Adipose tissue (tissue), 3 donors: ENCODE results near the gene ZNF716. TPM values are rescaled to one million over a fixed set of nuclear protein-coding genes. Genes with fewer than 3 reads are reported as not detected.
"Not testable (repeated sequence)": the region's sequence is repeated elsewhere in the genome, so short reads cannot be mapped to it uniquely, and the experiment has no call there.

Experiments used
- H3K27ac ChIP-seq: one replicate; pipeline ENCODE4 v1.5.1; 2013; ENCODE audit warnings: low read depth, low read length
- WGBS, 3 donors: extraction: QIAGEN DNeasy Blood & Tissue Kit; methylation state at CpG; one replicate each; pipeline ENCODE4 v1.1.7; 2013; 5-methylcytosine and 5-hydroxymethylcytosine counted together
- polyA plus RNA-seq, 3 donors: library from polyadenylated mRNA; stranded (reverse); fragments of 200-250 nt; gene quantifications; one replicate each; pipeline ENCODE4 v1.2.3, GENCODE V29; 2013
- donor health status: healthy with polysubstance abuse.
- donor health status: Bipolar disorder and iron deficiency.
- donor health status: healthy.

The ZNF716 gene
- polyA plus RNA-seq, 3 donors, result not detected

GRCh38 chr7:57424515-57425238 lies 25.3 kb upstream of the ZNF716 start:
- H3K27ac ChIP-seq, result no peak overlapping the region
- 49 to 55% (median 51%) methylated on average over 71 to 89 of the region's 89 CpGs for WGBS, 3 donors

- WGBS, 3 donors, result 65 to 69% (median 68%) methylated on average over 34 to 39 of the region's 39 CpGs
- no peak overlapping the region for H3K27ac ChIP-seq
Observed at GRCh38 chr7:57425239-57425944, 24.6 kb upstream of the ZNF716 start.

GRCh38 chr7:57425969-57426628 lies 23.9 kb upstream of the ZNF716 start:
- H3K27ac ChIP-seq, result no peak overlapping the region

GRCh38 chr7:57426629-57427003 lies 23.4 kb upstream of the ZNF716 start:
- 85 to 89% (median 86%) methylated on average over 10 to 11 of the region's 11 CpGs for WGBS, 3 donors
- no peak overlapping the region for H3K27ac ChIP-seq

More at GRCh38 chr7:57425969-57426628, 23.9 kb upstream of the ZNF716 start:
- 61 to 67% (median 62%) methylated on average over 28 to 29 of the region's 29 CpGs for WGBS, 3 donors

GRCh38 chr7:57427146-57427545 lies 22.8 kb upstream of the ZNF716 start:
- 90 to 92% (median 90%) methylated on average over 6 to 10 of the region's 10 CpGs for WGBS, 3 donors
- H3K27ac ChIP-seq, result no peak overlapping the region

GRCh38 chr7:57427594-57427993 lies 22.4 kb upstream of the ZNF716 start:
- 73 to 91% (median 76%) methylated on average over 8 of the region's 8 CpGs for WGBS, 3 donors

GRCh38 chr7:57432583-57432982 lies 17.4 kb upstream of the ZNF716 start:
- 33 to 52% (median 52%) methylated on average over 3 of the region's 3 CpGs for WGBS, 3 donors
- no peak overlapping the region for H3K27ac ChIP-seq

More at GRCh38 chr7:57427594-57427993, 22.4 kb upstream of the ZNF716 start:
- no peak overlapping the region for H3K27ac ChIP-seq

GRCh38 chr7:57437581-57437980 lies 12.4 kb upstream of the ZNF716 start:
- 84 to 91% (median 89%) methylated on average over 19 of the region's 19 CpGs for WGBS, 3 donors
- no peak overlapping the region for H3K27ac ChIP-seq

- no peak overlapping the region for H3K27ac ChIP-seq
- WGBS, 3 donors, result 69 to 81% (median 72%) methylated on average over 7 of the region's 7 CpGs
Observed at GRCh38 chr7:57438244-57438643, 11.7 kb upstream of the ZNF716 start.

GRCh38 chr7:57443567-57443966 lies 6.4 kb upstream of the ZNF716 start:
- H3K27ac ChIP-seq, result no peak overlapping the region

GRCh38 chr7:57469186-57469828 lies 19.3 kb downstream of the ZNF716 start:
- WGBS, 3 donors, result 69 to 85% (median 73%) methylated on average over 3 of the region's 3 CpGs
- H3K27ac ChIP-seq, result not testable (repeated sequence)

- H3K27ac ChIP-seq, result not testable (repeated sequence)
Observed at GRCh38 chr7:57480304-57480703, 30.3 kb downstream of the ZNF716 start.

GRCh38 chr7:57485022-57485421 lies 35.0 kb downstream of the ZNF716 start:
- not testable (repeated sequence) for H3K27ac ChIP-seq
- WGBS, 3 donors, result 83 to 89% (median 87%) methylated on average over 21 of the region's 21 CpGs

GRCh38 chr7:57487957-57488356 lies 38.0 kb downstream of the ZNF716 start:
- H3K27ac ChIP-seq, result no peak overlapping the region
- 70 to 88% (median 79%) methylated on average over 13 of the region's 13 CpGs for WGBS, 3 donors

- not testable (repeated sequence) for H3K27ac ChIP-seq
- WGBS, 3 donors, result 71 to 74% (median 73%) methylated on average over 8 of the region's 8 CpGs
Observed at GRCh38 chr7:57495111-57495510, 45.1 kb downstream of the ZNF716 start.

GRCh38 chr7:57496395-57496794 lies 46.4 kb downstream of the ZNF716 start:
- no peak overlapping the region for H3K27ac ChIP-seq
- 52 to 68% (median 68%) methylated on average over 6 of the region's 6 CpGs for WGBS, 3 donors

- no peak overlapping the region for H3K27ac ChIP-seq
- WGBS, 3 donors, result 31 to 89% (median 60%) methylated on average over 1 of the region's 1 CpG
Observed at GRCh38 chr7:57505176-57505575, 55.2 kb downstream of the ZNF716 start.
